Urinary bladder (tissue), 4 donors: Measurements from ENCODE around the gene SLC7A8. TPM values are rescaled to one million over a fixed set of nuclear protein-coding genes. Genes with fewer than 3 reads are reported as not detected.
A peak's percentile ranks its signal among the peaks of the same experiment; 100 is the strongest.

Source experiments
- DNase-seq: peaks from one replicate; pipeline ENCODE4 v3.0.0-alpha.2; 2015; ENCODE audit errors: extremely low spot score
- H3K27ac ChIP-seq: one replicate; pipeline ENCODE4 v1.5.1; 2013; ENCODE audit warnings: low read depth, mild to moderate bottlenecking, moderate library complexity
- H3K36me3 ChIP-seq: one replicate; pipeline ENCODE4 v1.6.1; 2013; ENCODE audit warnings: mild to moderate bottlenecking, moderate library complexity; ENCODE audit not compliant: insufficient read depth
- H3K4me1 ChIP-seq: one replicate; pipeline ENCODE4 v1.6.1; 2013; ENCODE audit warnings: mild to moderate bottlenecking, moderate library complexity; ENCODE audit not compliant: insufficient read depth
- H3K4me3 ChIP-seq: one replicate; pipeline ENCODE4 v1.5.1; 2013; ENCODE audit warnings: low read depth, low read length
- WGBS: extraction: QIAGEN DNeasy Blood & Tissue Kit; methylation state at CpG from one replicate; pipeline ENCODE4 v1.1.7; 2013; 5-methylcytosine and 5-hydroxymethylcytosine counted together
- polyA plus RNA-seq: library from polyadenylated mRNA; stranded (reverse); fragments of 200-250 nt; gene quantifications from one replicate; pipeline ENCODE4 v1.2.3, GENCODE V29; 2013
- small RNA-seq: library from RNA; depleted of rRNA; stranded (forward); fragments of <200 nt; gene quantifications from one replicate; pipeline ENCODE3, GENCODE V24; 2014
- total RNA-seq: library from RNA; depleted of rRNA; stranded (reverse); fragments of >200 nt; gene quantifications from one replicate; pipeline ENCODE4 v1.2.3, GENCODE V29; 2014
- donor health status: healthy with polysubstance abuse.
- donor health status: healthy.

SLC7A8 gene
- total and polyA plus RNA-seq, 2 donors, result 8.4 to 35.5 TPM

- H3K27ac ChIP-seq, result no peak overlapping the region
- H3K4me3 ChIP-seq, result no peak overlapping the region
- no peaks in the 10 kb centered on the region for H3K4me1 ChIP-seq
- H3K36me3 ChIP-seq, result peaks cover 2% of the 10 kb centered on the region
- DNase-seq, result no peak
- WGBS, result 87% methylated on average over 12 of the region's 12 CpGs
Observed at GRCh38 chr14:23091294-23092225, 91.9 kb downstream of the SLC7A8 start.

DNA sequence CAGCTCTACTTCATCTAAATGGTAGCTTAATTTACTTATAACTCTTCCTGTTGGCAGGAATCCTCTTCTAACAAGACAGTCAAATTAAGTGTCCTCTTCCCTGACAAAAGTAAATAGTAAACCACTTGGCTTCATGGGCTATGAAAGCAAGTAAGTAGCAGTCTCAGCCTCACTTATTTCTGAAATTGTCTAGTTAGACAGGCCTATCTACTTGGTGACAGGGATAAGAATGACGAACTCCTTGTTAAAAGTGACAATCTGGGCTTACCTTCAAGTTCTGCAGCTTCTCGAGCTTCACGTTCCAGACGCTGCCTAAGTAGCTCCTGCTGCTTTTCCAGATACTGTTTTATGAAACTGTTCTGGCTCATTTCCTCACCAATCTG lies 93.2 kb downstream of the SLC7A8 start:
- H3K36me3 ChIP-seq, result peaks cover 7% of the 10 kb centered on the region

GRCh38 chr14:23089498-23090253 lies 93.8 kb downstream of the SLC7A8 start:
- Histone ChIP-seq H3K27ac (no peak overlapping the region), H3K4me3 (no peak overlapping the region), H3K36me3 (peaks cover 10% of the 10 kb centered on the region), H3K4me1 (no peaks in the 10 kb centered on the region)
- WGBS, result 89% methylated on average over 12 of the region's 12 CpGs
- DNase-seq, result no peak

More for the DNA sequence above, 93.2 kb downstream of the SLC7A8 start:
- Histone ChIP-seq H3K4me3 (no peak overlapping the region), H3K27ac (no peak overlapping the region), H3K4me1 (no peaks in the 10 kb centered on the region)
- WGBS, result 75% methylated on average over 4 of the region's 4 CpGs
- DNase-seq, result no peak

DNA sequence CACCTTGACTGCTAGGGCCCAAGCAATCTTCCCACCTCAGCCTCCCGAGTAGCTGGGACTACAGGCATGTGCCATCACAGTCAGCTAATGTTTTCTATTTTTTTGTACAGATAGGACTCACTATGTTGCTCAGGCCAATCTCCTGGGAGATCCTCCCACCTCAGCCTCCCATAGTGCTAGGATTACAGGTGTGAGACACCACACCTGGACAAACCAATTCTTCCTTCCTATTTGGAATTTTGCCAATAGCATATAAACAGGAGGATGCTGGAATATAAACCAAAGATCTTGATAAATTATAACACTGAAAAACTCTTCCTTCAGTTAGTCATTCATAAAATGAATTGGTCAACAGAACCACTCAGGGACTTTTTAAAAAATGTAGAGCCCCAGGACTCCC lies 96.9 kb downstream of the SLC7A8 start:
- WGBS, result 79% methylated on average over 1 of the region's 1 CpG
- no peak for DNase-seq
- Histone ChIP-seq H3K36me3 (peaks cover 13% of the 10 kb centered on the region), H3K4me1 (no peaks in the 10 kb centered on the region), H3K4me3 (no peak overlapping the region), H3K27ac (no peak overlapping the region)

DNA sequence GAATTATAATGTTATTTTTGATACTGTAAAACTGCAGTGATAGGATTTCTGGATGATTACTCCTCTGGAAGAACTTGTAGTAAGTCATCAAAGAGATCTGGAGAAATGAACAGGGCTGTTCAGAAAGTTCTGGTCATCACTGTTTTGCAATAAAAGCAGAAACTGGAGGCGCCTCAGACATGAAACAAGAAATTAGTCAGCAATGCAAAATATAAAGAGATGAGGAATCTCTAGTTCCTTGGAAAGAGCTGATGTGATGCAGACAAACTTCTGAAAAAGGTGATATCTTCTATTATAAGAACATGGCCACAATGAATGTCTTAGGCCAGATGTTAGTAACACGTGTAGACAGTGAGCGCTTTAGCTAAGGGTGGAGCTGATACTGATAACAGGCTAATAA lies 98.0 kb downstream of the SLC7A8 start:
- Histone ChIP-seq H3K27ac (no peak overlapping the region), H3K4me1 (no peaks in the 10 kb centered on the region), H3K36me3 (peaks cover 17% of the 10 kb centered on the region), H3K4me3 (no peak overlapping the region)
- WGBS, result 70% methylated on average over 3 of the region's 3 CpGs
- DNase-seq, result no peak

GRCh38 chr14:23080474-23080873 lies 103.0 kb downstream of the SLC7A8 start:
- Histone ChIP-seq H3K27ac (no peak overlapping the region), H3K4me1 (no peaks in the 10 kb centered on the region), H3K36me3 (peaks cover 15% of the 10 kb centered on the region), H3K4me3 (no peak overlapping the region)
- WGBS, result 75% methylated on average over 1 of the region's 1 CpG
- DNase-seq, result no peak

DNA sequence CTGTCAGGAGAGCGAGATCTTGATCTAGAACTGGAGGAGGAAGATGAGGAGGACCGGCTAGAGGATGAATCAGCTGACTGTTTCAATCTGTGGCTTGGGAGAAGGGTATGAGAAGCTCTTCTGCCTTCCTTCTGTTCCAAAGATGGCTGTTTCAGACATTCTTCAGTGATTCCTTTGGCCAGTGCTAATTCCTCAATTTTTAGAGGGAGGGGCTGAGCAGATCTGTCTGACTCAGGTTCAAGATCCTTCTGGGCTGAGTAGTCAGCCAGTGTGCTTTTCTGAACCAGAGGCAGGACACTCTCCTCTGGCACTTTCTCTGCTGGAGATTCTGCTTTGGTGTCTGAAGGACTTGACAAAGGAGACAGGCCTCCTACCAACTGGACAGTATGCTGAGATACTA lies 103.7 kb downstream of the SLC7A8 start:
- Histone ChIP-seq H3K4me3 (no peak overlapping the region), H3K36me3 (peaks cover 11% of the 10 kb centered on the region), H3K4me1 (no peaks in the 10 kb centered on the region), H3K27ac (peak overlapping the region; percentile 18)
- WGBS, result 82% methylated on average over 2 of the region's 2 CpGs
- DNase-seq, result no peak

GRCh38 chr14:23078692-23079116 lies 104.8 kb downstream of the SLC7A8 start:
- WGBS, result 18% methylated on average over 2 of the region's 2 CpGs
- Histone ChIP-seq H3K4me3 (no peak overlapping the region), H3K4me1 (no peaks in the 10 kb centered on the region), H3K36me3 (peaks cover 11% of the 10 kb centered on the region), H3K27ac (no peak overlapping the region)
- DNase-seq, result no peak

DNA sequence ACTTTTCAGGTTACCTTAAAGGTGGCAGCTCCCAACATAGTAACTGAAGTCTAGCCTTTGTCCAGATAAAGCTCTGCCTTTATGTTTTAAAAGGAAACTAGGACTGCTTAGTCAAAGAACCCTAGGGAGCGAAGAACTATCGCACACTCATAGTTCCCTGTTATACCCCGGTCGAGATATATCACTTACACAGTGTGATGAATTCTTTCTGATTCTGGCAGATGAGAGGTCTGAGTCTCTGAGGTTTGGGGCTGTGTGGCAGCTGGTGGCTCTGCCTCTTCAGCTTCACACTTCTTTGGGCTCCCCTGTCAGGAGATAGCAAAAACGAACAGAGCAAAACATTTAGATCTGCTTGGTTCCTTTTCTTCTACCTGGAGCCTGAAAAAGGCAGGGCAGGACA lies 105.5 kb downstream of the SLC7A8 start:
- H3K4me1 ChIP-seq, result no peaks in the 10 kb centered on the region
- DNase-seq, result no peak
- WGBS, result 89% methylated on average over 5 of the region's 5 CpGs
- H3K27ac ChIP-seq, result no peak overlapping the region
- H3K36me3 ChIP-seq, result peaks cover 11% of the 10 kb centered on the region
- no peak overlapping the region for H3K4me3 ChIP-seq

- Histone ChIP-seq H3K4me3 (no peak overlapping the region), H3K36me3 (peaks cover 11% of the 10 kb centered on the region), H3K27ac (no peak overlapping the region), H3K4me1 (no peaks in the 10 kb centered on the region)
- DNase-seq, result no peak
- 67% methylated on average over 5 of the region's 5 CpGs for WGBS
Observed at GRCh38 chr14:23076785-23077408, 106.6 kb downstream of the SLC7A8 start.

Small RNAs within 50 kb of the gene (small RNA-seq; reads per million reads assigned to genes)
- gene AL049829.1 (not detected), gene RNU6-1138P (not detected)

Other genes starting within 250 kb of the SLC7A8 start
- gene HAUS4, start 226.6 kb downstream of the SLC7A8 start, total RNA-seq, result 42.2 TPM
- gene HAUS4, start 226.6 kb downstream of the SLC7A8 start, polyA plus RNA-seq, result 44.1 TPM
- gene AJUBA, start 201.1 kb downstream of the SLC7A8 start, total RNA-seq, result 28.0 TPM
- 6.6 TPM for gene AJUBA, start 201.1 kb downstream of the SLC7A8 start, polyA plus RNA-seq
- gene C14orf93, start 173.5 kb downstream of the SLC7A8 start, total RNA-seq, result 10.4 TPM
- gene C14orf93, start 173.5 kb downstream of the SLC7A8 start, polyA plus RNA-seq, result 14.5 TPM
- 70.3 TPM for gene PSMB5, start 148.8 kb downstream of the SLC7A8 start, total RNA-seq
- 135 TPM for gene PSMB5, start 148.8 kb downstream of the SLC7A8 start, polyA plus RNA-seq
- not detected for gene PSMB11, start 141.4 kb downstream of the SLC7A8 start, total RNA-seq
- gene PSMB11, start 141.4 kb downstream of the SLC7A8 start, polyA plus RNA-seq, result not detected
- gene CDH24, start 126.1 kb downstream of the SLC7A8 start, total RNA-seq, result 6.4 TPM
- 4.4 TPM for gene CDH24, start 126.1 kb downstream of the SLC7A8 start, polyA plus RNA-seq
- gene ACIN1, start 88.5 kb downstream of the SLC7A8 start, total RNA-seq, result 87.9 TPM
- gene ACIN1, start 88.5 kb downstream of the SLC7A8 start, polyA plus RNA-seq, result 82.2 TPM
- gene C14orf119, start 88.2 kb downstream of the SLC7A8 start, total RNA-seq, result 37.2 TPM
- 51.8 TPM for gene C14orf119, start 88.2 kb downstream of the SLC7A8 start, polyA plus RNA-seq
- gene CIROP, start 78.7 kb downstream of the SLC7A8 start, total RNA-seq, result not detected
- not detected for gene CIROP, start 78.7 kb downstream of the SLC7A8 start, polyA plus RNA-seq
- gene CEBPE, start 64.4 kb downstream of the SLC7A8 start, total RNA-seq, result not detected
- 0.06 TPM for gene CEBPE, start 64.4 kb downstream of the SLC7A8 start, polyA plus RNA-seq
- gene RNF212B, start 54.3 kb upstream of the SLC7A8 start, total RNA-seq, result not detected
- 0.41 TPM for gene RNF212B, start 54.3 kb upstream of the SLC7A8 start, polyA plus RNA-seq
- 7.9 TPM for gene HOMEZ, start 102.5 kb upstream of the SLC7A8 start, total RNA-seq
- gene HOMEZ, start 102.5 kb upstream of the SLC7A8 start, polyA plus RNA-seq, result 12.4 TPM
- 8.6 TPM for gene PPP1R3E, start 119.2 kb upstream of the SLC7A8 start, total RNA-seq
- gene PPP1R3E, start 119.2 kb upstream of the SLC7A8 start, polyA plus RNA-seq, result 9.8 TPM
- gene BCL2L2, start 123.2 kb upstream of the SLC7A8 start, total RNA-seq, result 19.2 TPM
- 118 TPM for gene BCL2L2, start 123.2 kb upstream of the SLC7A8 start, polyA plus RNA-seq
- 52.0 TPM for gene PABPN1, start 137.8 kb upstream of the SLC7A8 start, total RNA-seq
- gene PABPN1, start 137.8 kb upstream of the SLC7A8 start, polyA plus RNA-seq, result 84.0 TPM
- 30.5 TPM for gene SLC22A17, start 169.2 kb upstream of the SLC7A8 start, total RNA-seq
- gene SLC22A17, start 169.2 kb upstream of the SLC7A8 start, polyA plus RNA-seq, result 40.8 TPM
- 15.0 TPM for gene EFS, start 181.5 kb upstream of the SLC7A8 start, total RNA-seq
- gene EFS, start 181.5 kb upstream of the SLC7A8 start, polyA plus RNA-seq, result 28.7 TPM
- gene IL25, start 189.1 kb upstream of the SLC7A8 start, total RNA-seq, result not detected
- not detected for gene IL25, start 189.1 kb upstream of the SLC7A8 start, polyA plus RNA-seq
- gene CMTM5, start 193.4 kb upstream of the SLC7A8 start, total RNA-seq, result 3.5 TPM
- 2.0 TPM for gene CMTM5, start 193.4 kb upstream of the SLC7A8 start, polyA plus RNA-seq
- 0.26 TPM for gene MYH6, start 224.6 kb upstream of the SLC7A8 start, total RNA-seq
- gene MYH6, start 224.6 kb upstream of the SLC7A8 start, polyA plus RNA-seq, result not detected